ENCODE results near the gene CERS6. TPM values are rescaled to one million over a fixed set of nuclear protein-coding genes. Genes with fewer than 3 reads are reported as not detected.

Gene CERS6
- total and polyA plus RNA-seq, 2 of the 8 experiments (the other 6 are each of a cell fraction or from before 2014, with no cell fraction given): 6.8 to 28.2 TPM

DNA sequence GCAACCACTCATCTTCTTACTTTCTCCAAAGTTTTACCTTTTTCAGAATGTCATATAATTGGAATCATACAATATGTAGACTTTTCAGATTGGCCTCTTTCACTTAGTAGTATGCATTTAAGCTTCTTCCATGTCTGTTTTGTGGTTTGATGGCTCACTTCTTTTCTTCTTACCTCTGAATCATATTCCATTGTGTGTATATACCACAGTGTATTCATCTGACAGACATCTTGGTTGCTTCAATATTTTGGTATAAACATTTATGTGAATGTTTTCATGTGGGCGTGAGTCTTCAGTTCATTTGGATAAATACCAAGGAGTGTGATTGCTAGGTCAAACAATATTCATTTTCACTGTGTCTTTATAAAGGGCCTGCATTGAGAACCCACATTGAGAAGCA, 210.3 kb downstream of the CERS6 start:
- H3K4me3 ChIP-seq (ENCODE audit: extremely low read depth in 1 of 4, insufficient read depth in 2 of 4, low read depth in 3 of 4, low read length in 4 of 4): no peak overlapping the region
- no peak overlapping the region for H3K4me2 ChIP-seq (ENCODE audit: insufficient read depth in 1 of 2, low read depth in 2 of 2, low read length in 2 of 2)
- H2BK5ac ChIP-seq (ENCODE audit: low read depth, low read length): no peak overlapping the region
- H3K18ac ChIP-seq (ENCODE audit: extremely low read depth, low read length): no peak overlapping the region
- H2AFZ ChIP-seq (ENCODE audit: low read length): no peak overlapping the region
- ChIA-PET POLR2A (ENCODE audit: partially characterized antibody) (no interaction called here), CTCF (ENCODE audit: partially characterized antibody) (no interaction called here)
- H3K79me1 ChIP-seq (ENCODE audit: low read depth, low read length): peaks cover 2% of the 10 kb centered on the region; the same call in 1 of the 2 replicates
- H3K27ac ChIP-seq (ENCODE audit: low read depth, low read length): no peak overlapping the region
- no peak overlapping the region for H2BK15ac ChIP-seq (ENCODE audit: low read length)
- H2BK120ac ChIP-seq (replicated peaks; ENCODE audit: low read depth, low read length): no peak overlapping the region
- H3K9ac ChIP-seq (replicated peaks in 1 of 4; ENCODE audit: extremely low read depth in 1 of 4, low read depth in 3 of 4, low read length in 3 of 4): no peak overlapping the region
- H2BK20ac ChIP-seq (ENCODE audit: low read length): no peak overlapping the region
- H3K23ac ChIP-seq (ENCODE audit: insufficient read length): no peak overlapping the region
- no peak overlapping the region for H4K8ac ChIP-seq (ENCODE audit: extremely low read depth, insufficient read depth, low read length)
- no peak overlapping the region for H2BK12ac ChIP-seq (ENCODE audit: low read depth, low read length)
- no peak overlapping the region for H3K14ac ChIP-seq (ENCODE audit: insufficient read length)
- no peak overlapping the region for H4K5ac ChIP-seq (ENCODE audit: insufficient read length, low read depth, low read length)
- H3K27me3 ChIP-seq (replicated peaks in 1 of 4; ENCODE audit: control insufficient read depth in 3 of 4, extremely low read depth in 1 of 4, insufficient read depth in 3 of 4, low read length in 3 of 4): peaks cover 0 to 2% (median 0%) of the 10 kb centered on the region in 4 experiments; a peak in 1 of 7 replicates
- DNase-seq (ENCODE audit: low read depth in 1 of 2, low spot score in 2 of 2) (no peak), FAIRE-seq (no peak)
- H3K36me3 ChIP-seq (ENCODE audit: control insufficient read depth in 2 of 4, insufficient read depth in 4 of 4, low read length in 3 of 4): no peaks in the 10 kb centered on the region
- no peak overlapping the region for H2AK5ac ChIP-seq (ENCODE audit: low read depth, low read length)
- H3K56ac ChIP-seq (replicated peaks; ENCODE audit: insufficient read length, low read depth, low read length): no peak overlapping the region
- H3K79me2 ChIP-seq (ENCODE audit: control insufficient read depth in 1 of 2, insufficient read depth in 2 of 2, low read length in 2 of 2): no peaks in the 10 kb centered on the region
- 85% methylated on average over 1 of the region's 1 CpG; no CpG with 5 or more reads in 1 of the 2 experiments for WGBS, 2 experiments (ENCODE audit: extremely low coverage in 1 of 2, insufficient coverage in 1 of 2, insufficient read length in 1 of 2, insufficient replicate concordance in 2 of 2, low coverage in 1 of 2, low lambda C conversion rate in 2 of 2, missing lambda C conversion rate in 1 of 2)
- H4K91ac ChIP-seq (replicated peaks; ENCODE audit: insufficient read length, low read length): no peak overlapping the region
- peaks cover 0 to 5% (median 3%) of the 10 kb centered on the region in 4 experiments; a peak in 4 of 7 replicates for H3K4me1 ChIP-seq (replicated peaks in 1 of 4; ENCODE audit: control insufficient read depth in 3 of 4, insufficient read depth in 4 of 4, low read length in 3 of 4)
- H3K4ac ChIP-seq (replicated peaks; ENCODE audit: insufficient read length, low read depth, low read length): no peak overlapping the region
- H4K20me1 ChIP-seq (replicated peaks in 1 of 2; ENCODE audit: control insufficient read depth in 1 of 2, insufficient read depth in 2 of 2, low read length in 2 of 2): peaks cover 0 to 1% of the 10 kb centered on the region in 2 experiments
- no peaks in the 10 kb centered on the region for H3K23me2 ChIP-seq (ENCODE audit: low read depth, low read length)
- no peaks in the 10 kb centered on the region for H3K9me3 ChIP-seq (ENCODE audit: insufficient read depth in 2 of 2, low read depth in 1 of 2, low read length in 1 of 2)
- TF ChIP-seq CTBP2 (IDR thresholded peaks at IDR 0.05; ENCODE audit: borderline replicate concordance, insufficient read depth, insufficient read length, low read length) (no peak), TAF7 (optimal IDR thresholded peaks at IDR 0.05; ENCODE audit: borderline replicate concordance, low read depth, low read length) (no peak)
